Astrocyte of the cerebellum (primary cell): ENCODE data around the gene AMMECR1.
A peak's percentile ranks its signal among the peaks of the same experiment; 100 is the strongest.

Experiments
- DNase-seq: peaks from one replicate; pipeline ENCODE4 v3.0.0-alpha.2; 2011; ENCODE audit warnings: low read depth
- H3K4me3 ChIP-seq: 2 replicates; pipeline ENCODE4 v1.5.1; 2011; ENCODE audit warnings: mild to moderate bottlenecking, low read depth, low read length, moderate library complexity
- in situ Hi-C: cut with HindIII; loops from 2 replicates; pipeline ENCODE4 v1.10.0; 2017; ENCODE audit warnings: low sequenced_read_pairs
- TF ChIP-seq, protein P1 (sequence below): IDR thresholded peaks from 2 replicates; pipeline ENCODE4 v1.5.1; 2012; ENCODE audit warnings: low read length, low read depth, moderate library complexity, mild to moderate bottlenecking; ENCODE audit errors: missing control alignments

Gene AMMECR1

DNA sequence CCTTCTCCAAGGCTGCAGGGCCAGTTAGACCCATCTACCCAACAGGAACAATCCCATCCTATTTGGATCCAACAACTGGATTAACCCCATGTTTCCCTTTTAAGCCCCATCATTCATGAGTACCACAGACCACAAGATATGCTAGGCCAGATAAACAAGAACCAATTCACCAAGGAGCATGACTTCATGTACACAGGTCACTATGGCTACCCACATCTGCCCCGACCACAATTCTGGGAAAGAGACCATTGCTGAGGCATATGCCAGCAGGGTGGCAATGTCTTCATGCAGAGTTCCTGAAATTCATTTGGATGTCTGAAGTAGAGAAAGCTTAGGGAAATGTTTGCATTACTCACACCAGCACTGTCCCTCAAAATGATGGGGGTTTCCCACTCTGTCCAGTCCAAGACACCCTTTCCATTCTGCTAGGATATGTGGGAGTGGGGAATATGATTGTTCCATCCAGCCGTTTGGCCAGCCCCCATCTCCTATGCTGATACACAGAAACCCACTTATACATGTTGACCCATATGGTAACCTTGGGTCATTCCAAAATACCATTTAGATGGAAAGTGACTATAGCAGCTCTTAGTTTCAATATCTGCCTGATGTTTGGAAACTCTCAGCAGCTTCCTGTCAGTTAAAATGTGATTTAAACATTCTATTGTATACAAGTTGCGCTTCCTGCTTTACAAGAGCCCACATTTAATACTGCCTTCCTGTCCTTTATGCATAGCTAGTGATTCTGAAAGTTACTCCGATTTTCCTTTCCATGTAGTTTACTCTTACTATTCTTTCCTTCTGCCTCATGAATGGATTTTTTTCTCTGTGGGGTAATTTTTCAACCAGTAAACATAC lies 129.0 kb downstream of the AMMECR1 start:
- in situ Hi-C loops = loop anchor here (25.0 kb wide), 1 partner anchor 223 kb away; no protein-coding TSS in a partner anchor
- H3K4me3 ChIP-seq = no peak overlapping the region
- DNase-seq = peak; percentile 6
- TF ChIP-seq, protein P1, sequence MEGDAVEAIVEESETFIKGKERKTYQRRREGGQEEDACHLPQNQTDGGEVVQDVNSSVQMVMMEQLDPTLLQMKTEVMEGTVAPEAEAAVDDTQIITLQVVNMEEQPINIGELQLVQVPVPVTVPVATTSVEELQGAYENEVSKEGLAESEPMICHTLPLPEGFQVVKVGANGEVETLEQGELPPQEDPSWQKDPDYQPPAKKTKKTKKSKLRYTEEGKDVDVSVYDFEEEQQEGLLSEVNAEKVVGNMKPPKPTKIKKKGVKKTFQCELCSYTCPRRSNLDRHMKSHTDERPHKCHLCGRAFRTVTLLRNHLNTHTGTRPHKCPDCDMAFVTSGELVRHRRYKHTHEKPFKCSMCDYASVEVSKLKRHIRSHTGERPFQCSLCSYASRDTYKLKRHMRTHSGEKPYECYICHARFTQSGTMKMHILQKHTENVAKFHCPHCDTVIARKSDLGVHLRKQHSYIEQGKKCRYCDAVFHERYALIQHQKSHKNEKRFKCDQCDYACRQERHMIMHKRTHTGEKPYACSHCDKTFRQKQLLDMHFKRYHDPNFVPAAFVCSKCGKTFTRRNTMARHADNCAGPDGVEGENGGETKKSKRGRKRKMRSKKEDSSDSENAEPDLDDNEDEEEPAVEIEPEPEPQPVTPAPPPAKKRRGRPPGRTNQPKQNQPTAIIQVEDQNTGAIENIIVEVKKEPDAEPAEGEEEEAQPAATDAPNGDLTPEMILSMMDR = no peak

DNA sequence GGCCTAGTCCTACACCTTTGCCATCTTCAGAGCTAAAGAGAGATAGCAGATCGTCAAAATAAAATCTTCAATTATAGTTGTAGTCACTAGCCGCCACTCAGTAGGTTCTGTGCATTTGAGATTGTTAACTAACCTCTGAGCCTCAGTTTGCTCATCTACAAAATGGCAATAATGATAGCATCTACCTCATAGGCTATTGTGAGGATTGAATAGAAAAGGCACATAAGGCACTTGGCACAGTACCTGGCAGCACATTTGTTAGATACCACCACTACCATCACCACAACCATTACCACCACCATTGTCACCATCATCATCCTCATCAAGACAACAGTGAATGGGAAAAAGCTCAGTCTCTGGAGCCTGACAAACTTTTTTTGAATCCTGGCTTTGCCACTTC lies 134.6 kb downstream of the AMMECR1 start:
- TF ChIP-seq, protein P1 = no peak
- H3K4me3 ChIP-seq = no peak overlapping the region
- DNase-seq = no peak
- in situ Hi-C loops = loop anchor here (25.0 kb wide), 1 partner anchor 229 kb away; no protein-coding TSS in a partner anchor

DNA sequence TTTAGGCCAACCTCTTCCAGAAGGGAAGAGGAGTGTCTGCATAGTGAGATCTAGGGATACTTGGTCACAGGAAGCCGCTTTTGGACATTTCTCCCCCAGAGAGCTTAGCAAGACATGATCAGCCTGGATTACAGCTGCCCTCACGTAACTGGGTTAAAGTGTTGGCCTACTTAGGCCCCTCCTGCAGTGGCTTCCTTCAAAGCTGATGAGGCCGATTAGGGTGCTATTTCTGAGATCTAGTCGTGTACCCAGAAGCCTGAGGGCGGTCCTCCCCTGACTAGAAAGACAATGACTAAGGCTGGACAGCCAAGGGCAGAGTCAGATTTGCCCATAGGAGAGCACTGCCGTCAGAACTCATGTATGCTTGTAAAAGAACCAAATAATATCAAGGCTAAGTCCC lies 135.0 kb downstream of the AMMECR1 start:
- TF ChIP-seq, protein P1 = no peak
- in situ Hi-C loops = loop anchor here (25.0 kb wide), 1 partner anchor 229 kb away; no protein-coding TSS in a partner anchor
- H3K4me3 ChIP-seq = no peak overlapping the region
- DNase-seq = no peak

DNA sequence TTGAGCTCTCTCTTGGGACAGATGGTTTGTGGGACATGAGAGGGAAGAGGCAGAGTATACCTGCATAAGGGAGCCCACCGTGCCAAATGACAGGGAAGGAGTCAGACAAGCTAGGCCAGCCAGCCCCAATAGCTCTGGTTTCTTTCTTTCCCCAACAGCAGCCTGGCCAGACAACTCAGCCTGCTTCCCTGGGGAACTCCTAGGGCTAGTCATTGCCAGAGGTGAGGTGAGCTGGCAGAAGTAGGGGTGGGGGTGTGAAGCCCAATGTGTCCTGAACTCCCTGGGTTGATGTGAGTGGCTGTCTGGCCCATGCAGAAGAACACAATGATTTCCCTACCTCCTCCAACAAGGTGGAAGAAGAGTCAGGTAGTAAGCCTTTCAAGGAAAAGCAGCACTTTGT lies 135.5 kb downstream of the AMMECR1 start:
- no peak for DNase-seq
- no peak overlapping the region for H3K4me3 ChIP-seq
- in situ Hi-C loops = loop anchor here (25.0 kb wide), 1 partner anchor 230 kb away; no protein-coding TSS in a partner anchor
- TF ChIP-seq, protein P1 = no peak

DNA sequence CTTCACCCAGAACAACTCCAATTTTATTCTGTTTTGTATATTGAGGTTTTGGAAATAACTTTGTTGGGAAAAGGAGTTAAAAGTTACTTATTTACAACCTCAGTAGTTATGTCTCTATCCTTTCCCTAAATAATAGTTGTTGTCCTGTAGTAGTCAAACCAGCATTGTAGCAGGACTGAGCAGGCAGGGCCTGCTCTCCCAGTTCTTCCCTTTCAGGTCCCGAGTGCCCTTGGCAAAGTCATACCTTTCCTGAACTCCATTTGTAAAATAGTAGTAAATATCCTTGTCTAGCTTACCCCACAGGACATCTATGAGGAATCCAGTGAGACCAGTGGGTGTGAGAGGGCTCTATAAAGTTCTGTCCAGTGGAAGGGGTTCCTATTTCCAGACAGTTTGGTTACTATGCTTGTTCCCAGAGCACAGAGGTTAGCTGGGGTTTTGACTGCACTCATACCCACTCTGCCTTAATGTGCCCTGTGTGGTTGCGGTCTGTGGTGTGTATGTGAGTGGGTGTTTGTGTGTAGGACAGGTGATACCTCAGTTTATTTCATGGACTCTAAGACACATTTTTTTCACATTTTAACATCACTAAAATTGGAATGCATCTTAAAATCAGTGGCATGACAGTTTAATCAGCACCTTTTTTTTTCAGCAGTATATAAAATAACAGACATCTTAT lies 136.3 kb downstream of the AMMECR1 start:
- TF ChIP-seq, protein P1 = no peak
- in situ Hi-C loops = loop anchor here (25.0 kb wide), 1 partner anchor 231 kb away; no protein-coding TSS in a partner anchor
- no peak for DNase-seq
- H3K4me3 ChIP-seq = no peak overlapping the region

DNA sequence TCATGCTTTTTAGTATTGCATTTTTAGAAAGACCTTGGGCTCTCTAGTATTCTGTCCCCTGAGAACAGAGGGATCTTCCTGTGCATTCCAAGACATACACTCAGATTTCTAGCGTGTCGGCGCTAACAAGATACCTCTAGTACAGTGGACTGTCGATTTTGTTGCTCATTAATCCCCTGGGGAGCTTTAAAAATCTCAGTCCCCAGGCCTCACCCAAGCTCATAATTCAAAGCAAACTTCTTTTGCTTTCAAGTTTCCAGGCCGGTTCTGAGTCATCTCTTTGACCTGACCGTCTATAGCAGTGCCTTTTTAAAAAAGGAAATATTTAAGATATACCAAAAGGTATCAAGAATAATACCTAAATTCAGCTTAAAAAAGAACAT lies 137.0 kb downstream of the AMMECR1 start:
- no peak for DNase-seq
- in situ Hi-C loops = loop anchor here (25.0 kb wide), 1 partner anchor 231 kb away; no protein-coding TSS in a partner anchor
- H3K4me3 ChIP-seq = no peak overlapping the region
- TF ChIP-seq, protein P1 = no peak
